HCT116 (cell line): ENCODE measurements around the gene SEC23IP. TPM values are rescaled to one million over a fixed set of nuclear protein-coding genes. Genes with fewer than 3 reads are reported as not detected.

ENCODE experiments used
- ATAC-seq: fragments of 200-7000 bp; cut with Tn5 transposase; 2 replicates; pipeline ENCODE4 v1.9.1; 2020; ENCODE audit warnings: mild to moderate bottlenecking, moderate library complexity
- BruUV-seq: library from RNA; stranded (reverse); fragments of 400-500 nt; replicated peaks from 2 replicates; lab custom pipeline; 2021; lab: Mats Ljungman, UMichigan
- CTCF ChIA-PET: fragments of 300-600 bp; sonication (Branson Sonifier 250); formaldehyde crosslinking; loops from one replicate; lab custom pipeline; 2021; ENCODE audit warnings: antibody characterized with exemption; lab: Charles Lee
- POLR2A ChIA-PET: fragments of 300-600, 350-600 bp; sonication (Branson Sonifier 250); formaldehyde crosslinking; loops from one replicate; lab custom pipeline; 2021; ENCODE audit warnings: antibody characterized with exemption; lab: Charles Lee
- RAD21 ChIA-PET, 2 experiments: fragments of 300-600 bp; sonication (Branson Sonifier 250); formaldehyde crosslinking; loops; one replicate each; lab custom pipeline; 2023; ENCODE audit warnings: low total read pairs in 2 of 2; ENCODE audit not compliant: uncharacterized antibody in 2 of 2, unreplicated experiment in 2 of 2, low non-redundant PET in 1 of 2; lab: Charles Lee
- DNase-seq: peaks from one replicate; pipeline ENCODE4 v3.0.0-alpha.2; 2010; ENCODE audit warnings: low read depth, low spot score
- H2AFZ ChIP-seq: fragments of 200-600 bp; shearing (Covaris generic), sonication (generic); 2 replicates; pipeline ENCODE4 v1.6.1; 2017; ENCODE audit warnings: low read depth, mixed run types, mixed read lengths, antibody characterized with exemption, low read length; ENCODE audit not compliant: poor library complexity, severe bottlenecking
- H3K27ac ChIP-seq: 2 replicates; pipeline ENCODE4 v1.5.1; 2012; ENCODE audit warnings: low read depth, low read length
- H3K27me3 ChIP-seq: fragments of 200-600 bp; sonication (generic); 2 replicates; pipeline ENCODE4 v1.6.1; 2016; ENCODE audit warnings: mixed run types, low read length, mixed read lengths; ENCODE audit not compliant: insufficient read depth
- H3K36me3 ChIP-seq, 2 experiments: fragments of 200-500 bp in 1 of 2; fragments of 200-600 bp in 1 of 2; sonication (Bioruptor generic) in 1 of 2; sonication (generic) in 1 of 2; 2 replicates each; pipeline versions ENCODE4 v1.5.1 to v1.6.1; 2014 to 2016; ENCODE audit warnings: low read length in 2 of 2, inconsistent platforms in 1 of 2, mixed read lengths in 1 of 2, mixed run types in 1 of 2; ENCODE audit not compliant: insufficient read depth in 2 of 2, control insufficient read depth in 1 of 2
- H3K4me1 ChIP-seq, 2 experiments: fragments of 200-600 bp in 1 of 2; sonication (generic) in 1 of 2; 2 replicates each; pipeline versions ENCODE4 v1.5.1 to v1.6.1; 2012 to 2017; ENCODE audit warnings: low read length in 2 of 2, inconsistent platforms in 1 of 2, mild to moderate bottlenecking in 1 of 2, mixed read lengths in 1 of 2, mixed run types in 1 of 2, moderate library complexity in 1 of 2; ENCODE audit not compliant: insufficient read depth in 2 of 2, control insufficient read depth in 1 of 2
- H3K4me2 ChIP-seq: fragments of 200-600 bp; sonication (generic); 2 replicates; pipeline ENCODE4 v1.6.1; 2017; ENCODE audit warnings: mixed run types, low read length, mixed read lengths
- H3K4me3 ChIP-seq, 2 experiments: fragments of 200-600 bp in 1 of 2; sonication (generic) in 1 of 2; replicated peaks in 1 of 2; 2 replicates each; pipeline ENCODE4 v1.5.1; 2011 to 2016; ENCODE audit warnings: low read length in 2 of 2, control low read depth in 1 of 2, low read depth in 1 of 2, mild to moderate bottlenecking in 1 of 2, mixed read lengths in 1 of 2, mixed run types in 1 of 2
- H3K79me2 ChIP-seq: fragments of 200-600 bp; sonication (generic); 2 replicates; pipeline ENCODE4 v1.6.1; 2017; ENCODE audit warnings: mild to moderate bottlenecking, mixed run types, low read length, moderate library complexity, mixed read lengths; ENCODE audit not compliant: insufficient read depth
- H3K9ac ChIP-seq: fragments of 200-600 bp; sonication (generic); 2 replicates; pipeline ENCODE4 v1.6.1; 2016; ENCODE audit warnings: low read length, mixed read lengths
- H3K9me2 ChIP-seq: fragments of 200-600 bp; sonication (generic), shearing (Covaris generic); 2 replicates; pipeline ENCODE4 v1.6.1; 2017; ENCODE audit warnings: mixed run types, mild to moderate bottlenecking, moderate library complexity; ENCODE audit not compliant: insufficient read depth
- H3K9me3 ChIP-seq, 2 experiments: fragments of 200-500 bp in 1 of 2; fragments of 200-600 bp in 1 of 2; sonication (Bioruptor generic) in 1 of 2; sonication (generic) in 1 of 2; 2 replicates each; pipeline ENCODE4 v1.6.1; 2014 to 2017; ENCODE audit warnings: low read length in 2 of 2, mixed read lengths in 2 of 2, inconsistent platforms in 1 of 2, low read depth in 1 of 2, mild to moderate bottlenecking in 1 of 2, mixed run types in 1 of 2, moderate library complexity in 1 of 2; ENCODE audit not compliant: control insufficient read depth in 1 of 2, insufficient read depth in 1 of 2
- H4K20me1 ChIP-seq: fragments of 200-600 bp; sonication (generic), shearing (Covaris generic); 2 replicates; pipeline ENCODE4 v1.6.1; 2017; ENCODE audit warnings: mixed run types, mild to moderate bottlenecking, moderate library complexity; ENCODE audit not compliant: insufficient read depth
- CBX3 ChIP-seq: IDR thresholded peaks from 2 replicates; pipeline ENCODE4 v1.6.1; 2012; ENCODE audit warnings: low read depth
- CEBPB ChIP-seq: IDR thresholded peaks from 2 replicates; pipeline ENCODE4 v1.6.1; 2012; ENCODE audit warnings: low read depth
- EGR1 ChIP-seq: IDR thresholded peaks from 2 replicates; pipeline ENCODE4 v1.6.1; 2012; ENCODE audit warnings: low read depth
- ELF1 ChIP-seq: IDR thresholded peaks from 2 replicates; pipeline ENCODE4 v1.6.1; 2012; ENCODE audit warnings: low read depth, borderline replicate concordance
- EZH2 ChIP-seq: fragments of 200-600 bp; sonication (generic); IDR thresholded peaks from 2 replicates; pipeline ENCODE4 v1.6.1; 2017; ENCODE audit warnings: antibody characterized with exemption, mixed run types
- EZH2phosphoT487 ChIP-seq: fragments of 200-600 bp; IDR thresholded peaks from 2 replicates; pipeline ENCODE4 v1.6.1; 2018; ENCODE audit warnings: antibody characterized with exemption, borderline replicate concordance
- FOSL1 ChIP-seq: IDR thresholded peaks from 2 replicates; pipeline ENCODE4 v1.6.1; 2012; ENCODE audit warnings: low read depth
- JUND ChIP-seq: IDR thresholded peaks from 2 replicates; pipeline ENCODE4 v1.6.1; 2012
- POLR2A ChIP-seq: IDR thresholded peaks from 2 replicates; pipeline ENCODE4 v1.7.0; 2011; ENCODE audit warnings: borderline replicate concordance; ENCODE audit not compliant: insufficient read depth, insufficient read length; ENCODE audit errors: extremely low read depth
- POLR2AphosphoS5 ChIP-seq: IDR thresholded peaks from 2 replicates; pipeline ENCODE4 v1.6.1; 2011; ENCODE audit warnings: mild to moderate bottlenecking, low read depth, low read length, moderate library complexity
- RAD21 ChIP-seq: IDR thresholded peaks from 2 replicates; pipeline ENCODE4 v1.6.1; 2012; ENCODE audit warnings: low read depth, mild to moderate bottlenecking
- SIN3A ChIP-seq: IDR thresholded peaks from 2 replicates; pipeline ENCODE4 v1.6.1; 2012; ENCODE audit warnings: low read depth
- SP1 ChIP-seq: IDR thresholded peaks from 2 replicates; pipeline ENCODE4 v1.6.1; 2012; ENCODE audit warnings: low read depth
- SRF ChIP-seq: IDR thresholded peaks from 2 replicates; pipeline ENCODE4 v1.6.1; 2012; ENCODE audit warnings: low read depth
- TCF7L2 ChIP-seq: IDR thresholded peaks from 2 replicates; pipeline ENCODE4 v1.7.0; 2011; ENCODE audit warnings: borderline replicate concordance, inconsistent platforms; ENCODE audit not compliant: insufficient read depth, insufficient read length; ENCODE audit errors: extremely low read depth
- YY1 ChIP-seq: IDR thresholded peaks from 2 replicates; pipeline ENCODE4 v1.6.1; 2011; ENCODE audit warnings: low read length, low read depth, moderate library complexity, mild to moderate bottlenecking; ENCODE audit not compliant: insufficient replicate concordance; ENCODE audit errors: extremely low read depth
- ZFX ChIP-seq: fragments of 450-650 bp; IDR thresholded peaks from 2 replicates; pipeline ENCODE4 v1.6.1; 2017
- ZNF274 ChIP-seq: fragments of 200-500 bp; sonication (Bioruptor generic); IDR thresholded peaks from 2 replicates; pipeline ENCODE4 v1.6.1; 2014; ENCODE audit warnings: mild to moderate bottlenecking, low read depth, low read length, inconsistent platforms
- intact Hi-C: fragments of 100-400 bp; cut with micrococcal nuclease; formaldehyde crosslinking; loops from 2 replicates; pipeline ENCODE4 v1.10.0; 2022
- total RNA-seq: library from RNA; stranded (reverse); gene quantifications from one replicate; pipeline ENCODE4 v1.2.1, GENCODE V29; 2021; ENCODE audit not compliant: unreplicated experiment
- TF ChIP-seq, protein P1 (sequence below): IDR thresholded peaks from 2 replicates; pipeline ENCODE4 v1.6.1; 2012
- TF ChIP-seq, protein P2 (sequence below): IDR thresholded peaks from 2 replicates; pipeline ENCODE4 v1.6.1; 2012
- TF ChIP-seq, protein P3 (sequence below): IDR thresholded peaks from 2 replicates; pipeline ENCODE4 v1.6.1; 2012; ENCODE audit warnings: low read depth
- TF ChIP-seq, protein P4 (sequence below): IDR thresholded peaks from 2 replicates; pipeline ENCODE4 v1.6.1; 2011; ENCODE audit warnings: mild to moderate bottlenecking, low read length, moderate library complexity; ENCODE audit not compliant: insufficient replicate concordance; ENCODE audit errors: extremely low read depth

The SEC23IP gene
- total RNA-seq, 1 experiment from 2014 or later, result 122 TPM

DNA sequence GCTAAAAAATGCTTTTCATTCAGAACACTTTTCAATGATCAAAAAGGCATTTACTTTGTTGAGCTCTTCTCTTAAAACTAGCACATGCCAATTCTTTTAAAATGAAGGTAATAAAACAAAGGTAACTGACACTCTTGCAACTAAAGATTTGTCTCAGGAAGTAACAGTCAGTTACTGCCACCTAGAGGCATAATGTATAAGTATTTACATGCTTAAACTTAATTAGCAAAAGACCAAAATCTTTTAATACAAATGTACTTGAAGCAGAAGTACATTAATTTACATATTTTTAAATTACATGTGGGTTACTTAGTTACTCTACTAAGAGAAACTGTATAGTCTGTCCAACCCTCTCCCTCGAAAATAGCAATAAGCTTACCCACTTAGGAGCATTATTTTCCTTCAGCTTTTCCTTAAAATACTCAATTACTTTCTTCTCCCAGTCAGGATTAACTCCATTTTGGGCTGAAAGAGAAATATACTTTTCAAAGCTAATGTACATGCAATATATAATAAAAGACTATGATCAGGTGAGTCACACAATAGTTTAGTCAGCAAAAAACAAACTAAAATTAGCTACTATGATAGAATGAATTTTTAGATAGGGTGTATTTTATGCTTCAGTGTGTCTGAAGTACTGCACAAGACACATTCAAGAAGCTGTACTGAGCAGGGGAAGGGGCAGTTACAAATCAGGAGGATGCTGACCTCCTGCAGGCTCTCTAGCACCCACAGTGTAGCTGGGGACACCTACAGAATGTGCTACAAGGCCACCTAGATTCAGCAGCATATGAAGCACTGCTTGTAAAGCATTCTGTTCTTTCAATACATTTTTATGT lies 32.9 kb upstream of the SEC23IP start:
- H3K9ac ChIP-seq, result no peak overlapping the region
- H3K27ac ChIP-seq, result no peak overlapping the region
- H3K36me3 ChIP-seq, result peaks cover 26 to 27% of the 10 kb centered on the region in 2 experiments
- no TSS peak for BruUV-seq
- POLR2A ChIA-PET, result interaction anchor here (0.7 kb wide), 1 partner anchor 172 kb away, joined by 3 read pairs; no protein-coding TSS in a partner anchor
- CTCF ChIA-PET, result interaction anchor here (0.6 to 3.9 kb wide), 26 partner anchors 8 to 1649 kb away, joined by 3 to 65 read pairs (median 6); partner anchors contain the start of genes INPP5F and MCMBP
- no peaks in the 10 kb centered on the region for H3K9me3 ChIP-seq
- intact Hi-C loops, result loop anchor here (1.0 to 10.0 kb wide), 4 partner anchors 109 to 665 kb away; no protein-coding TSS in a partner anchor
- H3K4me2 ChIP-seq, result no peak overlapping the region
- no peak overlapping the region for H2AFZ ChIP-seq
- no peaks in the 10 kb centered on the region for H3K4me1 ChIP-seq
- peak; percentile 69 for ATAC-seq
- H3K4me3 ChIP-seq, result no peak overlapping the region
- no peaks in the 10 kb centered on the region for H3K27me3 ChIP-seq
- DNase-seq, result peak; percentile 59
- RAD21 ChIA-PET, result interaction anchor here in 1 of 2 experiments (0.6 to 1.2 kb wide), 3 partner anchors 93 to 251 kb away, joined by 3 to 6 read pairs (median 3); no protein-coding TSS in a partner anchor
- H3K79me2 ChIP-seq, result peaks cover 98% of the 10 kb centered on the region
- no peaks in the 10 kb centered on the region for H3K9me2 ChIP-seq
- peaks cover 67% of the 10 kb centered on the region; the same call in 1 of the 2 replicates for H4K20me1 ChIP-seq
- TF ChIP-seq, protein P1, sequence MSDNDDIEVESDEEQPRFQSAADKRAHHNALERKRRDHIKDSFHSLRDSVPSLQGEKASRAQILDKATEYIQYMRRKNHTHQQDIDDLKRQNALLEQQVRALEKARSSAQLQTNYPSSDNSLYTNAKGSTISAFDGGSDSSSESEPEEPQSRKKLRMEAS, result no peak
- no peak for TF ChIP-seq SP1
- no peak for TF ChIP-seq FOSL1
- no peak for TF ChIP-seq CBX3
- TF ChIP-seq, protein P2, sequence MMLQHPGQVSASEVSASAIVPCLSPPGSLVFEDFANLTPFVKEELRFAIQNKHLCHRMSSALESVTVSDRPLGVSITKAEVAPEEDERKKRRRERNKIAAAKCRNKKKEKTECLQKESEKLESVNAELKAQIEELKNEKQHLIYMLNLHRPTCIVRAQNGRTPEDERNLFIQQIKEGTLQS, result no peak
- TF ChIP-seq ZNF274, result no peak
- no peak for TF ChIP-seq EZH2
- peak; percentile 93 for TF ChIP-seq RAD21
- TF ChIP-seq EZH2phosphoT487, result no peak
- peak; percentile 7; the same call in 1 of the 2 replicates for TF ChIP-seq CEBPB
- TF ChIP-seq POLR2A, result no peak
- no peak for TF ChIP-seq TCF7L2
- TF ChIP-seq SRF, result no peak
- TF ChIP-seq JUND, result no peak
- TF ChIP-seq ELF1, result no peak
- no peak for TF ChIP-seq POLR2AphosphoS5
- TF ChIP-seq, protein P3, sequence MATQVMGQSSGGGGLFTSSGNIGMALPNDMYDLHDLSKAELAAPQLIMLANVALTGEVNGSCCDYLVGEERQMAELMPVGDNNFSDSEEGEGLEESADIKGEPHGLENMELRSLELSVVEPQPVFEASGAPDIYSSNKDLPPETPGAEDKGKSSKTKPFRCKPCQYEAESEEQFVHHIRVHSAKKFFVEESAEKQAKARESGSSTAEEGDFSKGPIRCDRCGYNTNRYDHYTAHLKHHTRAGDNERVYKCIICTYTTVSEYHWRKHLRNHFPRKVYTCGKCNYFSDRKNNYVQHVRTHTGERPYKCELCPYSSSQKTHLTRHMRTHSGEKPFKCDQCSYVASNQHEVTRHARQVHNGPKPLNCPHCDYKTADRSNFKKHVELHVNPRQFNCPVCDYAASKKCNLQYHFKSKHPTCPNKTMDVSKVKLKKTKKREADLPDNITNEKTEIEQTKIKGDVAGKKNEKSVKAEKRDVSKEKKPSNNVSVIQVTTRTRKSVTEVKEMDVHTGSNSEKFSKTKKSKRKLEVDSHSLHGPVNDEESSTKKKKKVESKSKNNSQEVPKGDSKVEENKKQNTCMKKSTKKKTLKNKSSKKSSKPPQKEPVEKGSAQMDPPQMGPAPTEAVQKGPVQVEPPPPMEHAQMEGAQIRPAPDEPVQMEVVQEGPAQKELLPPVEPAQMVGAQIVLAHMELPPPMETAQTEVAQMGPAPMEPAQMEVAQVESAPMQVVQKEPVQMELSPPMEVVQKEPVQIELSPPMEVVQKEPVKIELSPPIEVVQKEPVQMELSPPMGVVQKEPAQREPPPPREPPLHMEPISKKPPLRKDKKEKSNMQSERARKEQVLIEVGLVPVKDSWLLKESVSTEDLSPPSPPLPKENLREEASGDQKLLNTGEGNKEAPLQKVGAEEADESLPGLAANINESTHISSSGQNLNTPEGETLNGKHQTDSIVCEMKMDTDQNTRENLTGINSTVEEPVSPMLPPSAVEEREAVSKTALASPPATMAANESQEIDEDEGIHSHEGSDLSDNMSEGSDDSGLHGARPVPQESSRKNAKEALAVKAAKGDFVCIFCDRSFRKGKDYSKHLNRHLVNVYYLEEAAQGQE, result no peak
- TF ChIP-seq ZFX, result no peak
- TF ChIP-seq, protein P4, sequence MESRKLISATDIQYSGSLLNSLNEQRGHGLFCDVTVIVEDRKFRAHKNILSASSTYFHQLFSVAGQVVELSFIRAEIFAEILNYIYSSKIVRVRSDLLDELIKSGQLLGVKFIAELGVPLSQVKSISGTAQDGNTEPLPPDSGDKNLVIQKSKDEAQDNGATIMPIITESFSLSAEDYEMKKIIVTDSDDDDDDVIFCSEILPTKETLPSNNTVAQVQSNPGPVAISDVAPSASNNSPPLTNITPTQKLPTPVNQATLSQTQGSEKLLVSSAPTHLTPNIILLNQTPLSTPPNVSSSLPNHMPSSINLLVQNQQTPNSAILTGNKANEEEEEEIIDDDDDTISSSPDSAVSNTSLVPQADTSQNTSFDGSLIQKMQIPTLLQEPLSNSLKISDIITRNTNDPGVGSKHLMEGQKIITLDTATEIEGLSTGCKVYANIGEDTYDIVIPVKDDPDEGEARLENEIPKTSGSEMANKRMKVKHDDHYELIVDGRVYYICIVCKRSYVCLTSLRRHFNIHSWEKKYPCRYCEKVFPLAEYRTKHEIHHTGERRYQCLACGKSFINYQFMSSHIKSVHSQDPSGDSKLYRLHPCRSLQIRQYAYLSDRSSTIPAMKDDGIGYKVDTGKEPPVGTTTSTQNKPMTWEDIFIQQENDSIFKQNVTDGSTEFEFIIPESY, result no peak
- no peak for TF ChIP-seq YY1
- TF ChIP-seq EGR1, result no peak
- TF ChIP-seq SIN3A, result 0 out of 2 replicates have a peak, but pooled peaks have one; percentile 15
